Mesothelial cell of epicardium (in vitro differentiated cells): ENCODE results near the gene ZC3HAV1L. TPM values are rescaled to one million over a fixed set of nuclear protein-coding genes. Genes with fewer than 3 reads are reported as not detected.
"Not testable (repeated sequence)": the region's sequence is repeated elsewhere in the genome, so short reads cannot be mapped to it uniquely, and the experiment has no call there.

ENCODE experiments used
- DNase-seq, 2 experiments: peaks; one replicate each; pipeline ENCODE4 v3.0.0; 2021; ENCODE audit warnings: low spot score in 2 of 2; ENCODE audit not compliant: unreplicated experiment in 2 of 2
- H3K27ac Mint-ChIP-seq: 2 replicates; pipeline ENCODE4 v1.8.0; 2021; ENCODE audit warnings: mixed read lengths
- H3K27me3 Mint-ChIP-seq: 2 replicates; pipeline ENCODE4 v1.8.0; 2021; ENCODE audit warnings: low read depth, mixed read lengths
- H3K36me3 Mint-ChIP-seq: 2 replicates; pipeline ENCODE4 v1.8.0; 2021; ENCODE audit warnings: mixed read lengths
- H3K4me1 Mint-ChIP-seq: 2 replicates; pipeline ENCODE4 v1.8.0; 2021; ENCODE audit warnings: mixed read lengths
- H3K4me3 Mint-ChIP-seq: 2 replicates; pipeline ENCODE4 v1.8.0; 2021; ENCODE audit warnings: mild to moderate bottlenecking, moderate library complexity, mixed read lengths
- H3K9me3 Mint-ChIP-seq: 2 replicates; pipeline ENCODE4 v1.8.0; 2021; ENCODE audit warnings: mixed read lengths
- total RNA-seq: library from RNA; stranded (reverse); gene quantifications from 3 replicates; pipeline ENCODE4 v1.2.1, GENCODE V29; 2021
- TF ChIP-seq, protein P1 (sequence below): fragments of 200-600 bp; sonication (generic); IDR thresholded peaks from one replicate; pipeline ENCODE4 v1.5.0; 2021; ENCODE audit warnings: antibody characterized with exemption; ENCODE audit not compliant: unreplicated experiment

The ZC3HAV1L gene
- total RNA-seq, 1 donor from 2014 or later: 1.9 TPM

DNA sequence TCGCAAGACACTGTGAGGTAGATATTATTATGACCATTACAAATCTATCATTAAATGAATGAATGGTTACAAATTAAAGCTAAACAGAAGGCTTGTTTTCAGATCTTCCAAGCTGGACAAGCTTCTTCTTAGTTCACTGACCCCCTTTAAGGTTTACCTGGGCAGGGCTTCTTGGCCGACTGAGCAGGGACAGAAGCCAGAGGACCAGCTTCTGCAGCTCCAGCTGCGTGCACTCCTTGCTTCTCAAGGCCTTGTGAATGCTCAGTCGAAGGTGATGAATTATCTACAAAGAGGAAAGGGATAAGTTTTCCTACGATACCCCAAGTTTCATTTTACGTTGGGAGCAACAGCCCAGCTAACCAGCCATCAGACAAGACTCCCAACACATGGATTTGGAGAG lies 9.3 kb downstream of the ZC3HAV1L start:
- H3K36me3 Mint-ChIP-seq: no peaks in the 10 kb centered on the region
- peaks cover 6% of the 10 kb centered on the region for H3K4me1 Mint-ChIP-seq
- H3K9me3 Mint-ChIP-seq: no peaks in the 10 kb centered on the region
- DNase-seq: no peak
- H3K27ac Mint-ChIP-seq: no peak overlapping the region
- no peak overlapping the region for H3K4me3 Mint-ChIP-seq
- TF ChIP-seq, protein P1, sequence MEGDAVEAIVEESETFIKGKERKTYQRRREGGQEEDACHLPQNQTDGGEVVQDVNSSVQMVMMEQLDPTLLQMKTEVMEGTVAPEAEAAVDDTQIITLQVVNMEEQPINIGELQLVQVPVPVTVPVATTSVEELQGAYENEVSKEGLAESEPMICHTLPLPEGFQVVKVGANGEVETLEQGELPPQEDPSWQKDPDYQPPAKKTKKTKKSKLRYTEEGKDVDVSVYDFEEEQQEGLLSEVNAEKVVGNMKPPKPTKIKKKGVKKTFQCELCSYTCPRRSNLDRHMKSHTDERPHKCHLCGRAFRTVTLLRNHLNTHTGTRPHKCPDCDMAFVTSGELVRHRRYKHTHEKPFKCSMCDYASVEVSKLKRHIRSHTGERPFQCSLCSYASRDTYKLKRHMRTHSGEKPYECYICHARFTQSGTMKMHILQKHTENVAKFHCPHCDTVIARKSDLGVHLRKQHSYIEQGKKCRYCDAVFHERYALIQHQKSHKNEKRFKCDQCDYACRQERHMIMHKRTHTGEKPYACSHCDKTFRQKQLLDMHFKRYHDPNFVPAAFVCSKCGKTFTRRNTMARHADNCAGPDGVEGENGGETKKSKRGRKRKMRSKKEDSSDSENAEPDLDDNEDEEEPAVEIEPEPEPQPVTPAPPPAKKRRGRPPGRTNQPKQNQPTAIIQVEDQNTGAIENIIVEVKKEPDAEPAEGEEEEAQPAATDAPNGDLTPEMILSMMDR: no peak
- no peaks in the 10 kb centered on the region for H3K27me3 Mint-ChIP-seq

DNA sequence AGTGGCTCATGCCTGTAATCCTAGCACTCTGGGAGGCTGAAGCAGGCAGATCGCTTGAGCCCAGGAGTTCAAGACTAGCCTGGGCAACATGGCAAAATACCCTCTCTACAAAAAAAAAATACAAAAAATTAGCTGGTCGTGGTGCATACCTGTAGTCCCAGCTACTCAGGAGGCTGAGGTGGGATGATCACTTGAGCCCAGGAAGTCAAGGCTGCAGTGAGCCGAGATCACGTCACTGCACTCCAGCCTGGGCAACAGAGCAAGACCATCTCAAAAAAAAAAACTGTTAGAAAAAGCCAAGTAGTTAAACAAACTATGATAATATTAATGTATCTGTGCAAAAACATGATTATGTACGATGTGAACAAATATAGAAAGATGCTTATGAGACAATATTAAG lies 10.0 kb downstream of the ZC3HAV1L start:
- not testable (repeated sequence) for DNase-seq, H3K4me1 Mint-ChIP-seq, H3K36me3 Mint-ChIP-seq, H3K27ac Mint-ChIP-seq, H3K9me3 Mint-ChIP-seq, H3K4me3 Mint-ChIP-seq, H3K27me3 Mint-ChIP-seq

DNA sequence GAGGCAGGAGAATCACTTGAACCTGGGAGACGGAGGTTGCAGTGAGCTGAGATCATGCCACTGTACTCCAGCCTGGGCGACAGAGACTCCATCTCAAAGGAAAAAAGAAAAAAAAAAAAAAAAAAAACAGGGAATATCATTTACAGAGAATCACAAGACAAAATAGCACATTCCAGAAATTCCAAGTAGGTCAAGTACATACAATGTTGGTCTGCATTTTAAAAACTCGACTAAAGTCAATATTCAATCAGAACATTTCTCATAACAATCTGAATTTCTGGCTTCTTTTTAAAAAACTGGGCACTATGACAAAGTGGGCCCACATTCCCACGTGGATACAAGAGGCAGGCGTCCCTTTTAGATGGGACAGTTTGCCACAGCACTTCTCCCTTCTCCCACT lies 12.8 kb downstream of the ZC3HAV1L start:
- Mint-ChIP-seq H3K4me3 (no peak overlapping the region), H3K9me3 (no peaks in the 10 kb centered on the region), H3K27ac (peak overlapping the region; percentile 8), H3K27me3 (no peaks in the 10 kb centered on the region), H3K4me1 (peaks cover 11% of the 10 kb centered on the region), H3K36me3 (no peaks in the 10 kb centered on the region)
- DNase-seq: no peak
- TF ChIP-seq, protein P1: no peak

DNA sequence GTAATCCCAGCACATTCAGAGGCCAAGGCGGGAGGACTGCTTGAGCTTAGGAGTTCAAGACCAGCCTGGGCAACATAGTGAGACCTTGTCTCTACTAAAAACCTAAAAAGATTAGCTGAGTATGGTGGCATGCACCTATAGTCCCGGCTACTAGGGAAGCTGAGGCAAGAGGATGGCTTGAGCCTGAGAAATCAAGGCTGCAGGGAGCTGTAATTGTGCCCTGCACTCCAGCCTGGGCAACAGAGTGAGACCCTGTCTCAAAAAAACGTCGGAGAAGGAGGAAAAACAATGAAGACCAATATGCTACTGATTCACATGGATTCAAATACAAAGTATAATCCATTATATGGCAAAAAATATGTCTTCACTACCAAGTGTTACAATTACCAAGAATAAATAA lies 13.6 kb downstream of the ZC3HAV1L start:
- Mint-ChIP-seq H3K4me1 (peaks cover 13% of the 10 kb centered on the region), H3K27ac (no peak overlapping the region), H3K4me3 (no peak overlapping the region), H3K36me3 (no peaks in the 10 kb centered on the region), H3K27me3 (no peaks in the 10 kb centered on the region), H3K9me3 (no peaks in the 10 kb centered on the region)
- no peak for DNase-seq
- TF ChIP-seq, protein P1: no peak

DNA sequence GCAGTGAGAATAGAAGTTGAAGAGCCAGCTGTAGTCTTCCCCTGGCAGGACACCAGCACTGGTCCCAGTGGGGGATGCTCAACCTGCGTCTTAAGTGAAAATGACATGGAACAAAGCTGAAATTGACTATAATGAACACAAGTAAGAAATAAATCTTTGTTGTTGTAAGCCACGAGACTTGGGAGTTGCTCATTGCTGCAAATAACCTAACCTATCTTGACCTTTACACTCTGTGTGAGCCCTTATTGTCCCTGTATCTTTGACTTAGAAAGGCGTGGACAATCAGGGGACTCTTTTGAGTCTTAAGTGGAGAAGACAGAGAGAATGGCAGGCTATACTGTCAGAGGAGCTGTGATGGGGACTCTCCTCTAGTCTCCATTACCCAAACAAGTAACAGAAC lies 16.9 kb downstream of the ZC3HAV1L start:
- TF ChIP-seq, protein P1: no peak
- H3K4me1 Mint-ChIP-seq: peaks cover 15% of the 10 kb centered on the region
- H3K4me3 Mint-ChIP-seq: no peak overlapping the region
- no peaks in the 10 kb centered on the region for H3K36me3 Mint-ChIP-seq
- no peak for DNase-seq
- no peak overlapping the region for H3K27ac Mint-ChIP-seq
- no peaks in the 10 kb centered on the region for H3K27me3 Mint-ChIP-seq
- no peaks in the 10 kb centered on the region for H3K9me3 Mint-ChIP-seq

DNA sequence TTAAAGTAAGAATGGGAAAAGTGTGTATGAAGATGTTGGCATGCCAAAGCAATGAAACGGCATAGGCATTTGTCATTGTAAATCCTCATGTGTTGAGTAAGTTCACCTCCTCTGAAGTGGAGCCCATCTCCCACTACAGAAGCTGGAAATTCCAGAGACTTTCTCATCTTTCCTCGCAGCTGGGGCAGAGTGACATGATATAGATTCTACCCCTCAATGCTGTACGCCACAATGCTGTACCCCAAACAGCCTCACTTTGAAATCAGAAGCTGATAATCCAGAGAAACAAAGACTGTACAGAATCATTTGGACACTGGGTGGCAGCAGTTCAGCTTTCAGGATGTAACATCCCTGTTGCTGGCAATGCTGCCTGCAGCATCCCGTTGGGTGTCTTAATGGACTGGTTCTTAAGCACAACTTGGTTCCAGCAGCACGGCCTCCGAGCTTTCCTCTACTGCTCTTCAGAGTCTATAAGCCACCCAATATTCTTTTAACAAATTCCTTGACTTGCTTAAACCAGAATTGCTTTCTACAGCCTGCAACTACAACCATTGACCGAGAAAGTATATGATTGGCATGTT lies 18.8 kb downstream of the ZC3HAV1L start:
- no peaks in the 10 kb centered on the region for H3K9me3 Mint-ChIP-seq
- no peak overlapping the region for H3K27ac Mint-ChIP-seq
- no peak overlapping the region for H3K4me3 Mint-ChIP-seq
- DNase-seq: no peak
- no peaks in the 10 kb centered on the region for H3K36me3 Mint-ChIP-seq
- H3K4me1 Mint-ChIP-seq: peaks cover 9% of the 10 kb centered on the region
- H3K27me3 Mint-ChIP-seq: no peaks in the 10 kb centered on the region
- TF ChIP-seq, protein P1: peak; percentile 58
